GM20000 (cell line): Measurements from ENCODE around the gene PTPRK.

ENCODE experiments used
- DNase-seq: peaks from one replicate; pipeline ENCODE4 v3.0.0; 2012; ENCODE audit warnings: low spot score
- CTCF ChIP-seq: IDR thresholded peaks from 2 replicates; pipeline ENCODE4 v1.5.1; 2012; ENCODE audit warnings: mild to moderate bottlenecking, control low read depth; ENCODE audit errors: extremely low read depth, missing control alignments

Gene PTPRK

GRCh38 chr6:128311944-128312570, 208.3 kb downstream of the PTPRK start:
- no peak for TF ChIP-seq CTCF
- DNase-seq, result no peak

- TF ChIP-seq CTCF, result no peak
- DNase-seq, result no peak
Observed at GRCh38 chr6:128310451-128310850, 209.9 kb downstream of the PTPRK start.

- DNase-seq, result no peak
- TF ChIP-seq CTCF, result no peak
Observed at GRCh38 chr6:128307671-128308070, 212.7 kb downstream of the PTPRK start.

GRCh38 chr6:128305976-128306375, 214.4 kb downstream of the PTPRK start:
- TF ChIP-seq CTCF, result no peak
- no peak for DNase-seq

GRCh38 chr6:128305228-128305627, 215.2 kb downstream of the PTPRK start:
- no peak for DNase-seq

GRCh38 chr6:128303870-128304269, 216.5 kb downstream of the PTPRK start:
- TF ChIP-seq CTCF, result no peak
- DNase-seq, result no peak

More at GRCh38 chr6:128305228-128305627, 215.2 kb downstream of the PTPRK start:
- TF ChIP-seq CTCF, result no peak

- no peak for DNase-seq
- no peak for TF ChIP-seq CTCF
Observed at GRCh38 chr6:128302942-128303341, 217.5 kb downstream of the PTPRK start.
